ENCODE measurements around the gene ATXN7L1. TPM values are rescaled to one million over a fixed set of nuclear protein-coding genes. Genes with fewer than 3 reads are reported as not detected.

The ATXN7L1 gene
- total RNA-seq, 1 experiment from 2014 or later, result 38.5 TPM

DNA sequence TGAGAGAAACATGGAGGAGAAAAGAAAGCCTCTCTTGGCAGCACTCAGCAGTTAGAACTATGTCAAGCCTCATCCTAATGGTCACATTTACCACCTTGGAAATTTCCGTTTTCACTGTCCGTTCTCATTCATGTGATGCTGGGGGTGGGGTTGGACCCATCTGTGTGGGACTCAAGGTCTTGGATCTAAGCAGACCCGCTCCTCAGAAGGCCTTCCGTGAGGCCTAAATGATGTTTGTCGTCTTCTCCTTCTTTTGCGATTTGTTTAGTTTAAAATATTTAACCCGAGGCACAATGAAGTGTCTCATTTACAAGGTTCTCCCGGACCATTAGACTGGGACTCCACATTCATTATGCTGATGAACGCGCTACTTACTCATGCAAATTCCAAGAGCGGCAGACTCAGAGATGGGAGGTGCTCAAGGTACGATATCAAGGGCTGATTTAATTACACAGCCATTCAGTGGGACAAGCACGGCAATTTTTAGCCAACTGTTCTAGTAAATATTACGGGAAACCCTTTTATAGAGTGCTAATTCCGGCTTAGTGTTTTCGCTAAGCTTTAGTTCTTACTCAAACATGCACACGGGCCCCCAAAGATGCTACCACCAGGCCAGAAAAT, 186.0 kb downstream of the ATXN7L1 start:
- H3K9me3 Mint-ChIP-seq, result no peaks in the 10 kb centered on the region
- TF ChIP-seq ZNF396 (CRISPR knock-in tag; IDR thresholded peaks at IDR 0.05; ENCODE audit: borderline replicate concordance), result no peak
- no peak for TF ChIP-seq FOXP4 (CRISPR knock-in tag; IDR thresholded peaks at IDR 0.05)
- no peak for TF ChIP-seq ZNF317 (CRISPR knock-in tag; IDR thresholded peaks at IDR 0.05; ENCODE audit: borderline replicate concordance, low read depth)
- TF ChIP-seq ATF1 (CRISPR knock-in tag; IDR thresholded peaks at IDR 0.05), result no peak
- no peak for TF ChIP-seq SP1 (CRISPR knock-in tag; conservative IDR thresholded peaks at IDR 0.05)
- TF ChIP-seq, protein P1, sequence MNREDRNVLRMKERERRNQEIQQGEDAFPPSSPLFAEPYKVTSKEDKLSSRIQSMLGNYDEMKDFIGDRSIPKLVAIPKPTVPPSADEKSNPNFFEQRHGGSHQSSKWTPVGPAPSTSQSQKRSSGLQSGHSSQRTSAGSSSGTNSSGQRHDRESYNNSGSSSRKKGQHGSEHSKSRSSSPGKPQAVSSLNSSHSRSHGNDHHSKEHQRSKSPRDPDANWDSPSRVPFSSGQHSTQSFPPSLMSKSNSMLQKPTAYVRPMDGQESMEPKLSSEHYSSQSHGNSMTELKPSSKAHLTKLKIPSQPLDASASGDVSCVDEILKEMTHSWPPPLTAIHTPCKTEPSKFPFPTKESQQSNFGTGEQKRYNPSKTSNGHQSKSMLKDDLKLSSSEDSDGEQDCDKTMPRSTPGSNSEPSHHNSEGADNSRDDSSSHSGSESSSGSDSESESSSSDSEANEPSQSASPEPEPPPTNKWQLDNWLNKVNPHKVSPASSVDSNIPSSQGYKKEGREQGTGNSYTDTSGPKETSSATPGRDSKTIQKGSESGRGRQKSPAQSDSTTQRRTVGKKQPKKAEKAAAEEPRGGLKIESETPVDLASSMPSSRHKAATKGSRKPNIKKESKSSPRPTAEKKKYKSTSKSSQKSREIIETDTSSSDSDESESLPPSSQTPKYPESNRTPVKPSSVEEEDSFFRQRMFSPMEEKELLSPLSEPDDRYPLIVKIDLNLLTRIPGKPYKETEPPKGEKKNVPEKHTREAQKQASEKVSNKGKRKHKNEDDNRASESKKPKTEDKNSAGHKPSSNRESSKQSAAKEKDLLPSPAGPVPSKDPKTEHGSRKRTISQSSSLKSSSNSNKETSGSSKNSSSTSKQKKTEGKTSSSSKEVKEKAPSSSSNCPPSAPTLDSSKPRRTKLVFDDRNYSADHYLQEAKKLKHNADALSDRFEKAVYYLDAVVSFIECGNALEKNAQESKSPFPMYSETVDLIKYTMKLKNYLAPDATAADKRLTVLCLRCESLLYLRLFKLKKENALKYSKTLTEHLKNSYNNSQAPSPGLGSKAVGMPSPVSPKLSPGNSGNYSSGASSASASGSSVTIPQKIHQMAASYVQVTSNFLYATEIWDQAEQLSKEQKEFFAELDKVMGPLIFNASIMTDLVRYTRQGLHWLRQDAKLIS (CRISPR knock-in tag; IDR thresholded peaks at IDR 0.05; ENCODE audit: borderline replicate concordance), result no peak
- TF ChIP-seq RELA (CRISPR knock-in tag; IDR thresholded peaks at IDR 0.05; ENCODE audit: borderline replicate concordance), result no peak
- no peak for TF ChIP-seq FOXK1 (CRISPR knock-in tag; IDR thresholded peaks at IDR 0.05)
- TF ChIP-seq, protein P2, sequence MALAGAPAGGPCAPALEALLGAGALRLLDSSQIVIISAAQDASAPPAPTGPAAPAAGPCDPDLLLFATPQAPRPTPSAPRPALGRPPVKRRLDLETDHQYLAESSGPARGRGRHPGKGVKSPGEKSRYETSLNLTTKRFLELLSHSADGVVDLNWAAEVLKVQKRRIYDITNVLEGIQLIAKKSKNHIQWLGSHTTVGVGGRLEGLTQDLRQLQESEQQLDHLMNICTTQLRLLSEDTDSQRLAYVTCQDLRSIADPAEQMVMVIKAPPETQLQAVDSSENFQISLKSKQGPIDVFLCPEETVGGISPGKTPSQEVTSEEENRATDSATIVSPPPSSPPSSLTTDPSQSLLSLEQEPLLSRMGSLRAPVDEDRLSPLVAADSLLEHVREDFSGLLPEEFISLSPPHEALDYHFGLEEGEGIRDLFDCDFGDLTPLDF (CRISPR knock-in tag; IDR thresholded peaks at IDR 0.05), result no peak
- no peak for TF ChIP-seq PRRX2 (CRISPR knock-in tag; IDR thresholded peaks at IDR 0.05)
- TF ChIP-seq TCF7 (CRISPR knock-in tag; IDR thresholded peaks at IDR 0.05; ENCODE audit: low read depth), result no peak
- no peak for TF ChIP-seq GABPB1 (CRISPR knock-in tag; IDR thresholded peaks at IDR 0.05)
- TF ChIP-seq SOX15 (CRISPR knock-in tag; IDR thresholded peaks at IDR 0.05), result no peak
- DNase-seq (ENCODE audit: low spot score) (no peak), ATAC-seq (peak; percentile 1; the same call in 1 of the 2 replicates)
- POLR2A ChIA-PET, result no interaction called here
- peak overlapping the region; percentile 74 for H3K4me3 Mint-ChIP-seq
- peak overlapping the region; percentile 99 for H3K27ac Mint-ChIP-seq
- CTCF ChIA-PET, result interaction anchor here (0.6 to 2.1 kb wide), 4 partner anchors 33 to 309 kb away, joined by 3 to 13 read pairs (median 6); no protein-coding TSS in a partner anchor
- no peaks in the 10 kb centered on the region for H3K27me3 Mint-ChIP-seq (ENCODE audit: low read depth)
- H3K4me1 Mint-ChIP-seq, result peaks cover 83% of the 10 kb centered on the region
- H3K36me3 Mint-ChIP-seq, result peaks cover 21% of the 10 kb centered on the region

- ATAC-seq (peak; percentile 89), DNase-seq (ENCODE audit: low spot score) (peak; percentile 76)
- TF ChIP-seq ETV6 (CRISPR knock-in tag; IDR thresholded peaks at IDR 0.05) (0 out of 2 replicates have a peak, but pooled peaks have one; percentile 20), FOXP4 (CRISPR knock-in tag; IDR thresholded peaks at IDR 0.05) (no peak; the same call in 1 of the 2 replicates), TP53 (CRISPR knock-in tag; IDR thresholded peaks at IDR 0.05) (0 out of 2 replicates have a peak, but pooled peaks have one; percentile 18), FOXK1 (CRISPR knock-in tag; IDR thresholded peaks at IDR 0.05) (0 out of 2 replicates have a peak, but pooled peaks have one; percentile 47), ERG (CRISPR knock-in tag; IDR thresholded peaks at IDR 0.05) (no peak), USF1 (CRISPR knock-in tag; IDR thresholded peaks at IDR 0.05) (0 out of 2 replicates have a peak, but pooled peaks have one; percentile 21)
- TF ChIP-seq, protein P3, sequence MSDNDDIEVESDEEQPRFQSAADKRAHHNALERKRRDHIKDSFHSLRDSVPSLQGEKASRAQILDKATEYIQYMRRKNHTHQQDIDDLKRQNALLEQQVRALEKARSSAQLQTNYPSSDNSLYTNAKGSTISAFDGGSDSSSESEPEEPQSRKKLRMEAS (CRISPR knock-in tag; IDR thresholded peaks at IDR 0.05), result peak; percentile 52
- Mint-ChIP-seq H3K36me3 (peaks cover 17% of the 10 kb centered on the region), H3K4me1 (peaks cover 82% of the 10 kb centered on the region), H3K27ac (peak overlapping the region; percentile 99), H3K27me3 (ENCODE audit: low read depth) (no peaks in the 10 kb centered on the region), H3K4me3 (peak overlapping the region; percentile 74), H3K9me3 (no peaks in the 10 kb centered on the region)
- CTCF ChIA-PET, result interaction anchor here (0.7 to 2.6 kb wide), 42 partner anchors 9 to 424 kb away, joined by 3 to 35 read pairs (median 5); no protein-coding TSS in a partner anchor
- POLR2A ChIA-PET, result interaction anchor here (0.5 to 1.4 kb wide), 7 partner anchors 9 to 188 kb away, joined by 3 to 13 read pairs (median 4); partner anchors contain the start of gene ATXN7L1
Observed at GRCh38 chr7:105689067-105689819, 187.2 kb downstream of the ATXN7L1 start.
